GM19025 (cell line): Measurements from ENCODE around the gene VAX1.

Experiments used
- ATAC-seq: cut with Tn5 transposase; IDR thresholded peaks from one replicate; pipeline ENCODE4 v1.9.1; 2021; ENCODE audit warnings: mild to moderate bottlenecking, low read depth, moderate library complexity; ENCODE audit not compliant: unreplicated experiment

Gene VAX1

GRCh38 chr10:117164592-117165537 is 26.8 kb upstream of the VAX1 start:
- ATAC-seq = no peak

GRCh38 chr10:117163954-117164548 is 26.0 kb upstream of the VAX1 start:
- ATAC-seq = no peak

DNA sequence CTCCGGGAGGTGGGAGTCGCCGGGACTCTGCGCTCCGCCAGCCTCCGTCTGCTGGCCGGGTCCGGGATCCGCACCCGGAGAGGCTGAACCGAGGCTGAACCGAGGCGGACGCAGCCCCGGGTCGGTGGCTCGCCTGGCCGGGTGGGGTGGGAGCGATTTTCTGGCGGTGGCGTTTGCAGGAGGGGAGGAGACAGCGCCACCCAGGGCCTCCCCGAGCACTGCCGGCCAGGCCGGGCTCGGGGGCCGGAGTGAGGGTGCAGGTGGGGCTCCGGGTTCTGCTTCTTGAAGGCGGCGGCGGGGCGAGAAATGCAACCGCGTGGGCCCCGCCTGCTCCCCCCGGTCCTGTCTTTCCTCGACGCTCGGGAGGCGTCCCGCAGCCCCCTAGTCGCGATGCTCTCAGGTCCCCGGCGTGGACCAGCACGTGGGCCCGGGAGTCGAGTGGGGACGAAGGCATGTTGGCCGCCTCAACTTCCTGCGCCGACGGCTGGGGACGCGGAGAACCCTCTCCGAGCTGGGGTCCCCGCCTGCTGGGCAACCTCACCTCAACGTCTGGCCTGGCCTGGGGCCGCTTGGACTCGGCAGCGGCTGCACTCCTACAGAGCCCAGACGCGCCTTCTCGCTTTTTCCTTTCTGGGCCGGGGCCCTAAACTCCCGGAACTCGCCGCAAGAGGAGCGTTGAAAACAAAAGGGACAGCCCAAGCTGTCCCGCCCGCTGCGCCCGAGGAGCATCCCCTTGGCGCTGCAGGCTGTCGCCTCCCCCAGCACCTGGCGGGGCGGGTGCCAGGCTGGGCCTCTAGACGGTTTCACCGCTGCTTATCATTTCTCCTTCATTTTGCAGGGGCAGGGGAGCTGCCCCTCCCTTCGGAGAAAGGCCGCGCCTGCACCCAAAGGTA is 25.2 kb upstream of the VAX1 start:
- ATAC-seq = no peak

DNA sequence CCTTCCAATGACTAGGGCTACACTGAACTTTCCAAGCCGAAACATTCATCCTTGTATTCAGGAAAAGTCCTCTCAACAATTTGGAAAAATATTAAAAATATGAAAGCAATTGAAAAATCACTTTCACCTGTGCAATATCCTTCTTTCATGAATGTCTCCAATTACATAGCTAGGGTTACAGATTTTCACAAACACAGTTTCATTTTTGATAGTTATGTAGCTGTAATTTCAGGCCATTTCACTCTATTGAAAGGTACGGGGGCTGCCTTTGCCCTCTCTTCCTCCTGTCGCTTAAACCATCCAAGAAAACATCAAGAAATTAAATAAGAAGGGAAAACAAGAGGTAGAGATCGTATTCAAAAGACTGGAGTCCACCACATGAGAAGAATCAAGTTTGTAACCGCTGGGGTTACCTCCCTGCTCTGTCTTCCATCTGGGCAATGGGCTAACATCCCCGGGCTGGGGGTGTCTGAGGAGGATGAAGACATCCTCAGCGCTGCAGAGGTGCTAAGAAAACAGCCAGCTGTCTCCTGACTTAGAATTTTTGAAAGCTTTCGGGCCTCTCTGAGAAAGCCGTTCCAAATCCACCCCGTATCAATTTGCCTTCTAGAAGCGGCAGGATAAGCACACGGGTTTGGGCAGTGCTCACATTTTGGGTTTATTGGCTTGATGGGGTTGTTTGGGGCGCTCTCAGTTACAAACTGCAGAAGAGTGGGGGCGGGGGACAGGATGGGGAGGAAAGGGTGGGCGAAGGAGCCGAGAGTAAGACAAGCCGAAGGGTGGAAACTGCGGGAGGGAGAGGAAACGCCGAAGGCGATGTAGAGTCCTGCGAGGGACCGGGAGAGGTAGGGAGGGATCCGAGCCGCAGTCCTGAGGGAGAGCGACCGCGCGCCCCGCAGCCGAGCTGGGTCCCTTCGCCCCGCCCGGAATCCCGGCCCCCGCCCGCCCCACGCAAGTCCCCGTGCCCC is 24.3 kb upstream of the VAX1 start:
- no peak for ATAC-seq

- no peak for ATAC-seq
These were observed 23.4 kb upstream of the VAX1 start for GRCh38 chr10:117161386-117162033.

- no peak for ATAC-seq
These were observed 22.5 kb upstream of the VAX1 start for GRCh38 chr10:117160567-117160966.

GRCh38 chr10:117159390-117159789 is 21.3 kb upstream of the VAX1 start:
- no peak for ATAC-seq

DNA sequence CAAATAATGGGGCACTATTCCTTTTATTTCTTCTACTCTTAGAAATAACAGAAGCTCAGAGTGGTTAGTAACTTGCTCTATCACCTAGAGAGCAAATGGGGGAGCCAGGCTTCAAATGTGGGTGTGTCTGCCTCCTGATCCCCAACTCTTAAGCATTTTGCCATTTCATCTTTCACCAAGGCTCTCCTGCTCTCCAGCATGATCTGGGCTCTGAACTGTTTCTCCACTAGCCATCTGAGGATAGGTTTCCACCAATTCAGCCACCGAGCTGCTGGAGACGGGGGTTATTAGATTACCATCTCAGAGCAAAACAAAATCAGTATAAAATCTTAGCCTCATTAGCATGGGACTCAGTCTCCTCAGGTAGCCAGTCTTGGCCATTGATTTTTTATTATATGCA is 20.2 kb upstream of the VAX1 start:
- ATAC-seq = no peak

DNA sequence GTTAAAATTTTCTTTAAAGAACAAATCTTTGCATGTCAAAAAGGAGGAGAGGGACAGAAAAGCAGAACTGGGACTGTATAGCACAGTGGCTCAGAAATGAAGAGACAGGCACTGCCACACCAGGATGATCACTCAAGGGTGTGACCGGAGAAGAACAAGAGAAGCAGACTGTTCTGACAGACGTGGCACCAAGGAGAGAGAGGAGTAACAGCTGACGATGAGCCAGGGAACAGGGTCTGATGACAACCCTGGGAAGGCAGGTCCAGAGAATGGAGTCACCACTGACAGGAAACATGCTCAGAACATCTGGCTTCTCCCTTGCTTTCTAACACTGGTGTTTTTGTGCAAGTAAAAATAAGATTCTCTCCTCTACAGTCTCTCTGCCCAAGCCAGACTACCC is 14.6 kb upstream of the VAX1 start:
- no peak for ATAC-seq

DNA sequence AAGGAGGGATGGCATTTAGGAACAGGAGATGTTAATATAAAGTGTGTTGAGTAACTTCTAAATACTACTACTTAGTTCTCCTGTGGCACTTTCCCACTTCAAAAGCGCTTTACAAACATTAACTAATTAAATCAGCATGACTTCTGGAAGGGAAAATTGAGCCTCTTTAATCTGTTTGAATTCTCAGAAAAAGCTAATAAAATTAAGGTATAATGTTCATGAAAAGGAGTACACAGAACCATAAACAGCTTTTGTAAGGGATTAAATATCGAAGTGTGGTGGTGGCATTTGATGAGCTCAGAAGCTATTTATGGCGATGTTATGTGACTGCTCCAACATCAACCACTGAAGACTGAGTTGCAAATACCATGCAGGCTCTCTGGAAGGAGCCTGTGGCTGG is 10.2 kb upstream of the VAX1 start:
- ATAC-seq = no peak

GRCh38 chr10:117145019-117145418 is 6.9 kb upstream of the VAX1 start:
- ATAC-seq = no peak

- ATAC-seq = no peak
These were observed 5.2 kb upstream of the VAX1 start for GRCh38 chr10:117143103-117143823.

- no peak for ATAC-seq
These were observed 2.4 kb upstream of the VAX1 start for GRCh38 chr10:117140525-117140902.

DNA sequence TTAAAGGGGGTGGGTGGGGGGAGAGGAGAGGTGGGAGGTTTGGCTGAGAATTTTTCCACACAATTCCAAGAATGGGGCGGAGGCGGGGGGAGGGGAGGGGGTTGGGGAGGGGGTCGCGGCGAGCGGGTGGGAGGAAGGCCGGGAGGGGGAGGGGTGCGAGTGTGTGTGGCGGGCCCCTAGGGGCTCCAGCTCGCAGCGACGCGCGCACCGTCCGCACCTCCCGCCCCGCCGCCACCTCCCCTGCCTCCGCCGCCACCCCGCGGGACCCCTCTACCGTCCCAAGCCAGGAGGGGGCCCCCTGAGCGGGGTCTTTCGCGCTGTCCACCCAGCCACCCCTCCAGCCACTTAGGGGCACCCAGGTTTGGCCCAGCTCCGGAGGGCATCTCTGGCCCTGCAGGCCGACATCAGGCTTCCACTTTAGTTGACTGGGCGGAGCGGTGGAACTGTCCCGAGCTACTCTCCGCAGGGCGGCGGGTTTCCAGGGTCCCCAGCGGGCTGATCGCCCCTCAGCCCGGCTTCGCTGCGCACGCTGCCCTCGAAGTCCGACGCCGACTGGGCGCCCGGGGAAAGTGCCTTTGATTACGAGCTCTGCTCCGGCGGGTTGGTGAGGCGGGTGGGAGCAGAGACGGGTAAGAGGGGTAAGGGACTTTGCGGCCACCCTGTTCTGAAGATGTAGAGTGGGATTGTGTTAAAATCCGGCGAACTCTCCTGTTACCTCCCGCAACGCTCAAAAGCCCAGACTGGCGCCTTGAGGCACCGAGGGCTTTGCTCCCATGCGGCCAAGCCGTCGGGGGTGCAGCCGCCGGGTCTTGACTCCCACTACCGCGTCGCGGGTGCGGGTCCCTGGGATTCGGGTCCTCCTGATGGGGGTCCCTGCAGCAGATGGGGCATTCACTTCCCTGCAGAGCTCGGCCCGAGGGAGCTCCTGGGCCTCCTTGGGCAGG is 1.8 kb upstream of the VAX1 start:
- ATAC-seq = no peak

DNA sequence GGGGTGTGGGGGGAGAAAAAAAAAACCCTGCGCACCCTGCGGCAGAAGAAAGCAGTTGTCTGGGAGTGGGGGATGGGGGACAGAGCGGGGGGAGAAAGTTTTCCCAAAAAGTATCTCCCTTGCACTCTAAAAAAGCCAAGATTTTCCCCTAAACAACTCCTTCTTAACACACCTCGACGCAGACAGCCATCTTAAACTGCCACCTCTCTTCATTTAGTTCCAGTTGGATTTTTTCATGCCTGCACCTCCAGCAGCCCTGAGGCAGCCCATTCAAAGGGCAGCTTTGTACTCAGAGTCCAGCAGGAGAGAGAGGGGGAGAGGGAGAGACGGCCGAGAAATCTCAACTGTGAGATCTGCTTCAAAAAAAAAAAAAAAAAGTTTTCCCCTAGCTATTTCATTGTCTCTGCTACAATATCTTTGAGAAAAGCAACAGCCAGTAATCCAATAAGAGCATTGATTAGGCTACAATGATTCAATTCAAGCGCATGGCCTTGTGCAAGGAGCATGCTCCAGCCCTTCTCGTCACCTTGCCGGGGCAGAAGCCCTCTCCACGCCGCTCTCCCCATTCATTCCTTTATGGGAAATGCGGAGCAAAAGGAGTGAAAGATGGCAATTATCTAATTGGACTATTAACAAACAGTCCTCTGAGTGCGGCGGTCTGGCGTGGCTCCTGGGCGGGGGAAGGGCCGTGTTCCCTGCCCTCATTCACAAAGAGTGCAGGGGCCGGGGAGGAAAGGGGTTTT is 939 bp upstream of the VAX1 start:
- no peak for ATAC-seq

- ATAC-seq = no peak
These were observed 799 bp downstream of the VAX1 start for GRCh38 chr10:117137031-117137910.
